Measurements from ENCODE around the gene PRMT1. TPM values are rescaled to one million over a fixed set of nuclear protein-coding genes. Genes with fewer than 3 reads are reported as not detected.
A peak's percentile ranks its signal among the peaks of the same experiment; 100 is the strongest.

The PRMT1 gene
- total RNA-seq, 1 experiment from 2014 or later, result 342 TPM

- DNase-seq (ENCODE audit: low read depth), result no peak
Measured at GRCh38 chr19:49667473-49667872, 9.6 kb upstream of the PRMT1 start.

DNA sequence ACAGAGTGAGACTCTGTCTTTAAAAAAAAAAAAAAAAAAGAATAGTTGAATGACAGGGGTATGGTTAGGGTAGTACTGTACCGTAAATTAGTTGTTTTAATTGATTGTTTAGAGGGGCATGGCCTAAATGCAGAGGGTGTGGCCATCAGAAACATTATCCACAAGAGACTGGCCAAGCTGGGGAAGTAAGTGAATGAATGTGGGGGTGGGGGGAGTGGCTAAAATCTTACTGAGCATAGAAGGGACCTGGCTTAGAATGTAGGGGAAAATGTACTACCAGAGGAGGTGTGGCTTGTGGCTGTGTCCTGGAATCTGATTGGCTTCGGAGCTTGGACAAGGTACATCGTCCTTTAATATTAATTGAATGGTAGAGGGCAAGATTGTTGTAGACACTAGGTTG lies 7.6 kb upstream of the PRMT1 start:
- no peak for DNase-seq (ENCODE audit: low read depth)

DNA sequence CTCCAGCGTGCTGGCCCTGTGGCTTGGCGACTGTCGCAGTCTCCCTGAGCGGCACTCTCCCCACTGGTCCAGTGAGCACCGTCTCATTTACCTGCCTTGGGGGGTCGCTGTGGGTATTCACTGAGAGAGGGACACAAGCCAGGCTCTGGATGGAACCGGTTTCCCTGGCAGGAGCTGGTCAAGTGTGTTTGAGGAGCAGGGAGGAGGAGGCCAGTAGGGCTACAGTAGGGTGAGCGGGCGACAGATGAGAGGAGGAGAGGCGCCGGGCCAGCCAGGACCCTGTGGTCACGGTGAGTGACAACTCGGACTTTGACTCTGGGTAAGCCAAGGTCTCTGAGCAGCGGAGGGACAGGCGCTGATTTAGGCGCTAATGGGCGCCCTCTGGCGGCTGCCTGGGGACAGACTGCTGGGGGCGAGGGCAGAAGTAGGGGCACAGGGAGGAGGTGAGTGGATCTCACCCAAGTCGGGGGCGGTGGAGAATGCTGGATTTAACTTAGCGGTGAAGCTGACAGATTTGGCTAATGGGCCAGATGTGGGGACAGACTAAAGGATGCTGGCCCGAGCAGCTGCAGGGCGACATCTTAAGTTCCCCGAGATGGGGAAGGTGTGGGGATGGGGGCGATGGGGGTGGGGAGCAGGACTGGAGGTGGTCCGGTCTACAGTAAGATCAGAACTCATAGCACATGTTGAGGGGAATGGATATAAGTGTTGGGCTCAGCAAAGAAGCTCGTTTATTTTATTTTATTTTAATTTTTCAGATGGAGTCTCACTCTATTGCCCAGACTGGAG lies 4.7 kb upstream of the PRMT1 start:
- peak; percentile 55 for DNase-seq (ENCODE audit: low read depth)

DNA sequence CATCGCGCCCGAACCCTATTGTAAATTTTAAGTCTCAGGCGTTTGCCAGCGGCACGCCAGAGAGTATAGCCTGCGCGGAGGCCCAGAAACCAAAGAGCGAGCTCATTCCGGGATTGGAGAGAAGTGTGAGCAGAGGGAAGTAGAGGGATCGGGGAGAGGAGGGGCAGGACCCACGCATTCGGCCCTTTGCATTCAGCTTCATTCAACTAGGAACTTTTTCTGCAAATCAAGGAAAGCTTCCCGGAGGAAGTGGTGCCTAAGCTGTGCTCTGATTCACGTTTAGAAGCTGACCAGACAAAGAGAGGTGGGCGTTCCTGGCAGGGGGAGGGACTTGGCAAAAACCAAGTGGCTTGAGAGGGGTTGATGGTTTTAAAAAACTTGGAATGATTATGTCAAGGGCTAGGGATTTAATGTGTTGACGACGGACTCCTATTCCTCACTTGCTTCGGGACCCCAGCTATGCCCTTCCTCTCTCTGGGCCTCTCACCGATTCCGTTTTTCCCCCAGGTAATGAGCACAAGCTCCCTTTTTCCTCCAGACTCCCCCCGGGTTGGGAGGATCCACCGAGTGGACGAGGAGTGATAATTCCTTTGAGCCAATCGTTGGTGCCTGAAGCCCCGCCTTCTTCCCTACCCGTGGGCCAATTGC lies 811 bp upstream of the PRMT1 start:
- peak; percentile 88 for DNase-seq (ENCODE audit: low read depth)

GRCh38 chr19:49676784-49677230 lies 264 bp upstream of the PRMT1 start:
- DNase-seq (ENCODE audit: low read depth), result peak; percentile 100

DNA sequence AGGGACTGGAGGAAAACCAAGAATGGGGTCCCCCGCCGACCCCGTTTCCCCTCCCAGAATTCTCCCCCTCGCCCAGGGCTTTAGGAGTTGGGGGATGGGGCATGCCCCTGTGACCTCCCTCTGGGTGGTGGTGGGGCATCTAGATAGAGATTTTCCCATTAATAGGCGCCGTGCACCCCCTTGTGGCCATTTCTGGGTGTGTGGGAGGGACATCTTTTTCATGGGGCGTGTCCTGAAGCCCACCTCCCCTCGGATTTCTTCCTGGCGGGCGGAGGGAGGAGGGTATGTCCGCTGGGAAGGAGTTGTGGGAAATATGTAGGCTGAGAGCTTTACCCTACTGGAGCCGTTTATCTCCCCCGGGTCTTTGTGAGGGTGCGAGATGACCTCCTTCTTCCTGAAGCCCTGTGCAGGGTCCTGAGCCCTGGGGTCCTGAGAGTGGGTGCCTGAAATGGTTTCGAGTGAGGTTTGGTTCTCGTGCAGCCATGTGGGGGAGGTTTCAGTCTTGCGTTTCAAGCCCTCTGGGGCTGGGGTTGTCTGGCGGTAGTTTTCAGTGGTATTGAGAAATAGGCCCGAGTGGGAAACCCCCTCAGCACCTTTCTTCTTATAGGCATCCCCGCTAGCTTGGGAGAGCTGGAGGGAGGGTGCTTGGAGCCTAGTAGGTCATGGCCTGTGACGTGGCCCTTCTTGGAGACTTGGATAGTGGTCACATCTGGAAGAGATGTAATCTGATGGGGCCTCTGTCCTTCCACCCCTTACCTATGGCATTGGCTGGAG lies 1.0 kb downstream of the PRMT1 start:
- peak; percentile 67 for DNase-seq (ENCODE audit: low read depth)

GRCh38 chr19:49678985-49679770 lies 2.1 kb downstream of the PRMT1 start:
- DNase-seq (ENCODE audit: low read depth), result peak; percentile 47

GRCh38 chr19:49679771-49680413 lies 2.8 kb downstream of the PRMT1 start:
- DNase-seq (ENCODE audit: low read depth), result no peak

- DNase-seq (ENCODE audit: low read depth), result peak; percentile 69
Measured at GRCh38 chr19:49680421-49681351, 3.6 kb downstream of the PRMT1 start.

GRCh38 chr19:49681830-49682229 lies 4.8 kb downstream of the PRMT1 start:
- no peak for DNase-seq (ENCODE audit: low read depth)

- DNase-seq (ENCODE audit: low read depth), result peak; percentile 20
Measured at GRCh38 chr19:49682274-49682673, 5.2 kb downstream of the PRMT1 start.

DNA sequence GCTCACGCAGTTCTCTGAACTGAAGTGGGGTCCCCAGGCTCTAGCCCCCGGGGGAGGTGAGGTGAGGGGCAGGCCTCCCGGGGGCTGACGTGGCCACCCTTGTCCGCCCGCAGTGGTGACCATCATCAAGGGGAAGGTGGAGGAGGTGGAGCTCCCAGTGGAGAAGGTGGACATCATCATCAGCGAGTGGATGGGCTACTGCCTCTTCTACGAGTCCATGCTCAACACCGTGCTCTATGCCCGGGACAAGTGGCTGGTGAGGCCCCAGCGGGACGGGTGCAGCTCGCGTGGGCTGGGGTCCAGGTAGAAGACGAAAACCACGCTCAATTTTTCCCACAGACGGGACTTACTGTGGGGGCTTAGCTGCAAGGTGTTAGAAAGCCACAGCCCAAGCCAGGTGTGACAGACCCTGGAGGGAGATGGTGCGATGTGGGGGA lies 6.8 kb downstream of the PRMT1 start:
- no peak for DNase-seq (ENCODE audit: low read depth)

GRCh38 chr19:49684251-49684982 lies 7.3 kb downstream of the PRMT1 start:
- DNase-seq (ENCODE audit: low read depth), result no peak

- no peak for DNase-seq (ENCODE audit: low read depth)
Measured at GRCh38 chr19:49684983-49685553, 8.0 kb downstream of the PRMT1 start.

GRCh38 chr19:49685845-49686332 lies 8.8 kb downstream of the PRMT1 start:
- DNase-seq (ENCODE audit: low read depth), result no peak

DNA sequence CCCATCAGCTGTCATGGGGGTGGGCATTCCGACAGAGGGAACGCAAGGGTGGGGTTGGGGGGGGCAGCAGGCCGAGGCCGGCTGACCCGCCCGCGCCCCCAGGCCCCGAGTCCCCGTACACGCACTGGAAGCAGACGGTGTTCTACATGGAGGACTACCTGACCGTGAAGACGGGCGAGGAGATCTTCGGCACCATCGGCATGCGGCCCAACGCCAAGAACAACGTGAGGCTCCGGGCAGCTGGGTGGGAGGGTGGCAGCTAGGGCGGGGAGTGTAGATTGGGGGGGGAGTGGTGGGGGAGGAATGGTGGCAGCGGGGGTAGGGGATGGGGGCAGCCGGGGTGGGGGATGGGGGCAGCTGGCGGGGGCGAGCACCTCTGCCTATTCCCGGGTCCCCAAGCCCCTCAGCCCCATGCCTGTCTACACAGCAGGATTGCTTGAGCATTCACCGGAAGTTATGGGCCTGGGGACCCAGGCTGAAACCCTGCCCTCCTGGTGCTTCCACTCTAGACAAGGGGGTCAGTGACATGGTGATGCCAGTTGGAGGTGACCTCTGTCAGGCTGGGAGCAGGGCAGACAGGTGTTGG lies 9.5 kb downstream of the PRMT1 start:
- DNase-seq (ENCODE audit: low read depth), result no peak

- no peak for DNase-seq (ENCODE audit: low read depth)
Measured at GRCh38 chr19:49687150-49687549, 10.1 kb downstream of the PRMT1 start.
